Tibial nerve (tissue), 3 donors: ENCODE data around the gene EGFR.

Source experiments
- POLR2A ChIP-seq, 2 donors: fragments of 450-650 bp; IDR thresholded peaks; one replicate each; pipeline ENCODE4 v1.6.1; 2017; ENCODE audit warnings: antibody characterized with exemption in 2 of 2, mild to moderate bottlenecking in 2 of 2, moderate library complexity in 2 of 2
- TF ChIP-seq, protein P1 (sequence below), 5 experiments: fragments of 200-600 bp in 3 of 5; fragments of 450-650 bp in 2 of 5; sonication (generic) in 3 of 5; IDR thresholded peaks; one replicate each; pipeline ENCODE4 v1.5.1; 2016 to 2019; ENCODE audit warnings: antibody characterized with exemption in 5 of 5, mild to moderate bottlenecking in 3 of 5, moderate library complexity in 2 of 5

DNA sequence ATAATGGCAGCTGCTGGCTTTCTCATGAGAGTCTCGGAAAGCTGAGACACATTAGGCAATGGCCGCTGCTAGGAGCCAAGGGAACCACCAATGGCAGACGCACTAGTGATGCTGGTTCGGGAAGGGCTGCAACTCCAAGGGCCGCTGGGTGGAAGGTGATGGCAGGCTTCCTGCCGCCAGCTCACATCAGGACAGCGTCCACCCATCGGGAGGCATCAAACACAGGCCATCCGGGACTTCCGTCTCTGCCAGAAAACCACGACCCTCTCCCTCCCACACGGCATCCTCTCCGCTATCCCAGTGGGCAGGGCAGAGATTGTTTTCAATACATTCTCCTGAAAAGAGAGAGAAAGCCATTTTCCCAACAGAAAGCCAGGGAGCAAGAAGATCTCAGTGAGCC is 27.5 kb upstream of the EGFR start:
- TF ChIP-seq, protein P1, sequence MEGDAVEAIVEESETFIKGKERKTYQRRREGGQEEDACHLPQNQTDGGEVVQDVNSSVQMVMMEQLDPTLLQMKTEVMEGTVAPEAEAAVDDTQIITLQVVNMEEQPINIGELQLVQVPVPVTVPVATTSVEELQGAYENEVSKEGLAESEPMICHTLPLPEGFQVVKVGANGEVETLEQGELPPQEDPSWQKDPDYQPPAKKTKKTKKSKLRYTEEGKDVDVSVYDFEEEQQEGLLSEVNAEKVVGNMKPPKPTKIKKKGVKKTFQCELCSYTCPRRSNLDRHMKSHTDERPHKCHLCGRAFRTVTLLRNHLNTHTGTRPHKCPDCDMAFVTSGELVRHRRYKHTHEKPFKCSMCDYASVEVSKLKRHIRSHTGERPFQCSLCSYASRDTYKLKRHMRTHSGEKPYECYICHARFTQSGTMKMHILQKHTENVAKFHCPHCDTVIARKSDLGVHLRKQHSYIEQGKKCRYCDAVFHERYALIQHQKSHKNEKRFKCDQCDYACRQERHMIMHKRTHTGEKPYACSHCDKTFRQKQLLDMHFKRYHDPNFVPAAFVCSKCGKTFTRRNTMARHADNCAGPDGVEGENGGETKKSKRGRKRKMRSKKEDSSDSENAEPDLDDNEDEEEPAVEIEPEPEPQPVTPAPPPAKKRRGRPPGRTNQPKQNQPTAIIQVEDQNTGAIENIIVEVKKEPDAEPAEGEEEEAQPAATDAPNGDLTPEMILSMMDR (IDR thresholded peaks at IDR 0.05), result no peak
- no peak for TF ChIP-seq POLR2A (IDR thresholded peaks at IDR 0.05)
